ENCODE measurements around the gene FGF4.

The FGF4 gene

DNA sequence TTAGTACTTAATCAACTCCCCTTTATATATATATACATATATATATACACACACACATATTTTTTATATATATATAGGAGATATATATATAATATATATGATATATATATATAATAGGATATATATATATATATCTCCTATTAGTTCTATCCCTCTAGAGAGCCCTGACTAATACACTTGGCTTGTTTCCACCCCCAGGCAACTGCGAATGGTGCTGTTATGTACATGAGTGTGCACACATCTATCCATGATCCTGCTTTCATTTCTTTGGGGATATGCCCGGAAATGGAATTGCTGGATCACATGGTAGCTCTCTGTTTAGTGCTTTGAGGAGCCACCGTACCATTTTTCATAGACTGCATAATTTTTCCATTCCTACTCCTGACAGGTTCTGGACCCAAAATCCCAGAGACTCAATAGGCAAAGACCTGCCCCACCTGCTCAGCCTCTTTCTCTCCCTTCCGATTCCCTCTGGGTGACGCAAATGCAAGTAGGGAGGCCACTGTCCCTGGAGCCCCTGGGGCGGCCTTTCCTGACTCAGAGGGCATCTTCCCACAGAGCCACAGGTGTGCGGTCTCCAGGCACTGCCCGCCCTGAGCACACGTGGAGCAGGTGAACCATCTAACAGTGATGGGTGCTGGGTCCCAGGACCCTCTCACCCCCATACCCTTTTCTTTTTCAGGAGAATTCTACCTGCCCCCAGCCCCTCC, 32.1 kb upstream of the FGF4 start:
- DNase-seq (ENCODE audit: low spot score), result no peak

- no peak for DNase-seq (ENCODE audit: low spot score)
Observed at GRCh38 chr11:69804769-69805508, 29.8 kb upstream of the FGF4 start.

GRCh38 chr11:69803604-69804218, 28.6 kb upstream of the FGF4 start:
- no peak for DNase-seq (ENCODE audit: low spot score)

- no peak for DNase-seq (ENCODE audit: low spot score)
Observed at GRCh38 chr11:69803022-69803421, 27.9 kb upstream of the FGF4 start.

- DNase-seq (ENCODE audit: low spot score), result no peak
Observed at GRCh38 chr11:69802590-69802989, 27.4 kb upstream of the FGF4 start.

- DNase-seq (ENCODE audit: low spot score), result no peak
Observed at GRCh38 chr11:69801513-69802335, 26.6 kb upstream of the FGF4 start.

DNA sequence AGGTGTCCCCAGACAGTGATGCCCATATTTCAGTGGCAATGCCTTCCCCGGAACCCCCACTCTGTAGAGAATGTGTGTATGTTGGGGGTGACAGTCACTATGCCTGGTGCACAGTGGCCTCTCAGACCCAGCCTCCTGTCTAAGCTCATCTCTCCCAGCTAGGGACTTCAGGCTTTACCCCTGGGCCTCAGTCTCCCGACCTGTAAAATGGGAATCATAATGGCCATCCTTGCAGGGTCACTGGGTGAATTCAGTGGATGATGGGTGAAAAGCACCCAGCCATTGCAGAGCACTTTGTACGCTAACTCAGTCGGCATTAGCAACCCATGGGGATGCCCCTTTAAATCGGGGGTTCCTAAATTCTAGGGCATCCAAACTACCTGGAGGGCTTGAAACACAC, 25.1 kb upstream of the FGF4 start:
- DNase-seq (ENCODE audit: low spot score), result no peak

GRCh38 chr11:69799582-69799981, 24.4 kb upstream of the FGF4 start:
- DNase-seq (ENCODE audit: low spot score), result peak; percentile 60

- DNase-seq (ENCODE audit: low spot score), result no peak
Observed at GRCh38 chr11:69799097-69799496, 24.0 kb upstream of the FGF4 start.

DNA sequence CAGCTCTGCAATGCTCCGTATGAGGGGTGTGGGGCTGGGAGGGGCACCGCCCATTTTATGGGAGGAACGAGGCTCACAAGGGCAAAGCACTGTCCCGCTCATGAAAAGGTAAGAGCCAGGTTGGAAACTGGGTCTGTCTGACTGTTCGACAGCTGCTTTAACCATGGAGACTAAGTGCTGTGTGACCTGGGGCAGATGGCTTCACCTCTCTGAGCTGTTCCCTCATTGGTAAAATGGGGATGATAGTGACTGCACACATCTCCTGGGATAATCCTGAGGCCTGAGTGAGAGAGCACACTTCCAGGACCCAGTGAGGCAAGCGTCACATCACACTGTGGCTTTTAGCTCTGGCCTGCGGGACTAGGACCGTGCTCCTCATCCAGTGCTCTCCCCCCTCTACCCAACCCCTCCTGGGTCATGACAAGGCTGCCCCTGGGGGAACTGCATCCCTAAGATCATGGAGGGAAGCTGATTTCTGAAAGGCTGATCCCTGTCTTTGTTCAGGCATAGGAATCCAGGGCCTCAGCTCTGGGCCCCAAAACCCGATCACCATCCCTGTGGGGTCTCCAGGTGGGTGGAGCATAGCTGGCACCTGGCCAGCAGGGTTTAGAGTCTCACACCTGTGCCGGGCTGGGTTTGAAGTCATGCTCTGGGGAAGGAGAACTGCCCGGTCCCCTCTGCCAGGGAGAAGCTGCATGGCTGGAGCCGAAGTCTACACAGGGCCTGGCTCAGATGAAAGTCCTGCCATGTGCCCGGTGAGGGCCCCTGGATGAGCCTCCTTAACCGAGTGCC, 22.8 kb upstream of the FGF4 start:
- DNase-seq (ENCODE audit: low spot score), result no peak

DNA sequence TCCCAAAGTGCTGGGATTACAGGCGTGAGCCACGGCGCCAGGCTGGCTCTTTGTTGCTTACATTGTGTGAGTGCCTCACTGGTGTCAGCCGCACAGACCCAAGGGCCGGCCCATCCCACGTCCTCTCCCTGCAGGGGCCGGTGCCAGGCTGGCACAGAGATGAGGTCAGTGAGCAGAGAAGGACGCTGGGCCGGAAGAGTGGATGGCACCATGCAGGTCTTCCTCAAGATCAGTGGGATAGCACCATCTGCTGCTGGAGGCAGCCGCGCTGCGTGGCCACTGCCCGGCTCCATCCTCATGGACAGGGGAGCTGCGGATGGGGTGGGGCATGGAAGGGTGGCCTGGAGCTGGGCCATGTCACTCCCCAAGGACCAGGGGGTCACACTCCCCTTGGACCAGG, 22.0 kb upstream of the FGF4 start:
- no peak for DNase-seq (ENCODE audit: low spot score)

GRCh38 chr11:69796063-69796462, 20.9 kb upstream of the FGF4 start:
- no peak for DNase-seq (ENCODE audit: low spot score)

DNA sequence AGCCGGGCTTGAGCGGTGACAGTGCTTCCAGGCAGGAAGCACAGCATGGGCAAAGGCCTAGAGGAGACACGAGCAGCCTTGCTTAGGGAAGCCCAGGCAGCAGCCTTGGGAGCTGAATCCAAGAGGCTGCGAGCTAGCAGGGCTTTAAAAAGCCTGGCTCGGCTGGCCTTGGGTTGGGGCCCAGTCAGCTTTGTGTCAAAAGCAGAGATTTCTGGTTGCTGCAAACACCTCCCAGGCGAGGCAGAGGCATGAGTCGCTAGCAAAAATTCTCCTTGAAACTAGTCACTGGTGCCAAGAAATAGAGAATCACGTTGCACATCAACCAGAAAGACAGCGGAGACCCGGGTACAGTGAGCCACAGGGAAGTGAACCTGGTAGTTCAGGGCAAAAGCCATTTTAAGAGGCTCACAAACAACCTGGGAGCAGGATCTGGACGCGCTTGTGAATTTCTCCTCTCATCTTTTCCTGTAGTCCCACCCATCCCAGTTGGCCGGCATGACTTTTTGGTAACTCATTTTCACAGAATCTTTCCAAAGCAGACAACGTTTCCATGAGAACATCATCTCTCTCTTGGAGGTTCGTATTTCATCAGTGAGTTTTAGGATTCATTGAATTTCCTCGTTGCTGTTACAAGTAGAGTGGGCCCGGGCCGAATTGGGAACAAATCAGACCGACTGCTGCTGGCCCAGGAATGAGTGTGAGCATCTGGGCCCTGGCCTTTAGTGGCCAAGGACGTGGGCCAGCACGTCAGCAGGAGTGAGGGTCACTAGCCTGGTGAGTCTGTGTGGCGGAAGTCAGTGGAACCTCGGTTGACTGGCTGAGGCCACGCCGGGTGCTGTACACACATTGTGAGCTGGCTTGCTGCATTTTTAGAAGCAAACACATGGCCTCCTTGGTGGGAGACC, 16.4 kb upstream of the FGF4 start:
- DNase-seq (ENCODE audit: low spot score), result peak; percentile 50

DNA sequence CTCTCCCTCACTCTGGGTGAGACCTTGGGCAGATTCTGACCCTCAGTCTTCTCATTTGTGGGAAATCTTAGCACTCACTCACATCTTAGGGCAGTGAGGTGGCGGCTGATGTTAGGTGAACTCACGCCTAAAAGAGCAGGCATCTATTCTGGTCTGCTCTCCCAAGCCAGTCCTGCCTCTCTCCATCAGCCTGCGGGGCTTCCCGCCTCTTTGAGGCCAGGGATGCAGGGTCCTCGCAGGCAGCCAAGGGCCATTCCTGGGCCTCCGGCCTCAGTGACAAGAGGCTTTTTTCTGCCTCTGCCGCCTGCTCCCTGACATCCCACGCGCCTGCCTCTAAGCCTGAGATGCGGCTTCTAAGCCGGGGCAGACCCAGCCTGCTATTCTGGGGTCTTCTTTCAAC, 13.8 kb upstream of the FGF4 start:
- no peak for DNase-seq (ENCODE audit: low spot score)

GRCh38 chr11:69787906-69788305, 12.8 kb upstream of the FGF4 start:
- no peak for DNase-seq (ENCODE audit: low spot score)

DNA sequence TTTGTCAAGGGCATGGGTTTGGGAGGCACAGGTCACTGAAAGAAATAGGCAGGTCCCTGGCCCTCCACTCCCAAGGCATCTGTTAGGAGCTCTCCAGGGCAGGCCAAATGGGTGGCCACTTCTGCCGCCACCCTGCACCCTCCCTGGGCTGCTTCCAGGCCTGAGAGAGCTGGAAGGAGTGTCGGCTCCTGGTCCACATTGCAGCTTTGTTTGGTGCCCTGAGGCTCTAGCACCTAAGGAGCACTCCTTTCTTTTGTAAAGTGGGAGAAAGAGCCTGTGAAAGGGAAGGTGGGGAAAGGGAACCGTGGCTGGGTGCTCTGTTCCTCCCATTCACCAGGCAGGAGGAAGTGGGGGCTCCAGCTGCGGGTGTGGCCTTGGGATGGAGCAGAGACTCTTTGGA, 12.3 kb upstream of the FGF4 start:
- DNase-seq (ENCODE audit: low spot score), result no peak

DNA sequence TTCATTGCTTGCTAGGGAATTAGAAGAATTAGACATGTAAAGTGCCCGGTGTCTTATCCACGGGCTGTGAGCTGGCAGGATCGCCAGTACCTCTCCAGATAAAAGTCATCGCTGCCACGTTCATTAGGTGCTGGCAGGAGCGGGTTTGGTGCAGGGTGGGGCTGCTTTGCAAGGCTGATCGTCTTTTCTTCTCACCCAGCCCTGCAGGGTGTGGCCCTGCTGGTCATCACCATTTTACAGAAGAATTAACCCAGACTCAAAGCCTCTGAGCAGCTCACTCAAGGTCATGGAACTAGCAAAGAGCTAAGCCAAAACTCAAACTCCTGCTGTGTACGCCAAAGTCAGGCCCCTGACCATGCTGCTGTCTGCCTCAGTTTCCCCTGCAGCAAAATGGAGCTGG, 6.1 kb upstream of the FGF4 start:
- no peak for DNase-seq (ENCODE audit: low spot score)

DNA sequence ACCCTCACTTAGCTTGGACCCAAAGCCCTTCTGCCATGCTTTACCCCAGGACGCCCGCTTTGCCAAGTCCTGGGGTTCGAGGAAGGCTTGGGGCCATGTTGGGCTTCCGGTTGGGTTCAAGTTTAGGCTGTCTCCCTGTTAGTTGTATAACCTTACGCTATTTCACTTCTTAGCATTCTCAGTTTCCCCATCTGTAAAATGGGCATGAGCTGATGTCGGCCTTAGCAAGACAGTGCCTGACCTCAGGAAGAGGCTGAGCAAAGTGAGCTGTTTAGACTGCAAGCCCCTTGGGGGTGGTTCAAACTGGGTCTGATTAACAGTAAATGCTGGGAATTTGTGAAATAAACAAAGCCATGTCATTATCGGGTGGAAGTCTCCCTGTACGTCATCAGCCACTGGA, 3.2 kb upstream of the FGF4 start:
- no peak for DNase-seq (ENCODE audit: low spot score)

DNA sequence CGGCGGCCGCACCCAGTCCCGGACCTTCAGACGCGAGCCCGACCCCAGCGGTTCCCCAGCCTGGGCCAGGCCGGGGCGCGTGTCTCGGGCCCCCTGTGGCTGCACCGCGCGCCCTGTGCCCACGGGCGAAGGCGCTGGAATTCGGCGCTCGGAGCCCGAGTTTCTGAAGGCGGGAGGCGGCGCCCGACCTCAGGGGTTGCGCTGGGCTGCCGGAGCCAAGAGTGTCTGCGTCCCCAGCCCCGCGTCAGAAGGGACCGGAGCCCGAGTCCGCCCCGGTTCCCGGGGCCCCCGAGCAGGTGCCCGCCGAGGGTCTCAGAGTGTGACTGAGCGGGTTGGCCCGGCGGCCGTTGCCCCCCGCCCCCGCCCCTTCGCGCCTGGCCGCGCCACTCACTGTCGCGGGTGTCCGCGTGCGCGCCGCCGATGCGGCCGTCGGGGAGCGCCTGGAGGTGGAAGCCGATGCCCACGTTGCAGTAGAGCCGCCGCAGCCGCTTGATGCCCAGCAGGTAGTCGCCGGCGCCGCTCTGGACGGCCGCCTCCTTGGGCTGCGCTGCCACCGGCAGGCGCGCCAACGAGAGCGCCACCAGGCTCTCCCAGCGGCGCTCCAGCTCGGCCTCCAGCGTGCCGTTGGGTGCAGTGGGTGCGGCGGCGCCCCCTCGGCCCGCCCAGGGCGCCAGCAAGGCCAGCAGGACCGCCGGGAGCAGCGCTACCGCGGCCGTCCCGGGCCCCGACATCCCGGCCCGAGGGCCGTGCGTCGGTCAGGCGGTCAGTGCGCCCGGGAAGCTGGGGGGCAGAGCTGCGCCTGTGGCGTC, 583 bp downstream of the FGF4 start:
- no peak for DNase-seq (ENCODE audit: low spot score)
